H1 (cell line): ENCODE measurements around the gene ACTR3C. TPM values are rescaled to one million over a fixed set of nuclear protein-coding genes. Genes with fewer than 3 reads are reported as not detected.
A peak's percentile ranks its signal among the peaks of the same experiment; 100 is the strongest.

Experiments
- ASH2L ChIP-seq: fragments of 200-600, 300-600 bp; sonication (generic); IDR thresholded peaks from one replicate; pipeline ENCODE4 v1.7.1; 2017; ENCODE audit warnings: low read length
- ATF3 ChIP-seq: IDR thresholded peaks from 2 replicates; pipeline ENCODE4 v1.6.1; 2011; ENCODE audit warnings: low read depth, mild to moderate bottlenecking, low read length; ENCODE audit not compliant: insufficient read depth
- CBX8 ChIP-seq: fragments of 300-800, 300-1000 bp; sonication (generic); IDR thresholded peaks from 2 replicates; pipeline ENCODE4 v1.7.1; 2016; ENCODE audit warnings: low read depth, low read length, borderline replicate concordance
- CTCF ChIP-seq, 3 experiments: IDR thresholded peaks; 1 replicate in 2 of 3; 2 replicates in 1 of 3; pipeline versions ENCODE4 v1.5.1 to v1.6.1; 2011; ENCODE audit warnings: low read length in 3 of 3, mild to moderate bottlenecking in 3 of 3, inconsistent platforms in 2 of 3, low read depth in 1 of 3, moderate library complexity in 1 of 3; ENCODE audit not compliant: insufficient read depth in 1 of 3; ENCODE audit errors: control extremely low read depth in 1 of 3
- HDAC2 ChIP-seq, 2 experiments: fragments of 300-600 bp in 1 of 2; sonication (generic) in 1 of 2; IDR thresholded peaks; 2 replicates each; pipeline ENCODE4 v1.6.1; 2011 to 2012; ENCODE audit warnings: low read depth in 2 of 2, low read length in 2 of 2, mild to moderate bottlenecking in 2 of 2, moderate library complexity in 2 of 2, borderline replicate concordance in 1 of 2, inconsistent platforms in 1 of 2
- JUN ChIP-seq: IDR thresholded peaks from 2 replicates; pipeline ENCODE4 v1.6.1; 2011; ENCODE audit warnings: low read depth, mild to moderate bottlenecking, improper control_type of control experiment, low read length
- KDM4A ChIP-seq: IDR thresholded peaks from one replicate; pipeline ENCODE4 v1.7.1; 2012; ENCODE audit warnings: low read depth, mild to moderate bottlenecking, moderate library complexity, low read length, inconsistent platforms; ENCODE audit not compliant: severe bottlenecking
- PHF8 ChIP-seq: fragments of 200-600 bp; sonication (generic); conservative IDR thresholded peaks from 2 replicates; pipeline ENCODE4 v1.7.1; 2012; ENCODE audit warnings: low read depth, mild to moderate bottlenecking, inconsistent platforms, low read length, moderate library complexity
- POLR2A ChIP-seq, 2 experiments: IDR thresholded peaks; 1 replicate in 1 of 2; 2 replicates in 1 of 2; pipeline ENCODE4 v1.6.1; 2011; ENCODE audit warnings: low read depth in 2 of 2, low read length in 2 of 2, mild to moderate bottlenecking in 2 of 2; ENCODE audit errors: control extremely low read depth in 1 of 2
- RBBP5 ChIP-seq: IDR thresholded peaks from 2 replicates; pipeline ENCODE4 v1.7.1; 2012; ENCODE audit warnings: low read depth, mild to moderate bottlenecking, inconsistent platforms, low read length, moderate library complexity, borderline replicate concordance
- RNF2 ChIP-seq: fragments of 200-900, 300-1000 bp; sonication (generic); IDR thresholded peaks from 2 replicates; pipeline ENCODE4 v1.7.1; 2016; ENCODE audit warnings: borderline replicate concordance, low read depth, mild to moderate bottlenecking, antibody characterized with exemption, low read length; ENCODE audit not compliant: poor library complexity, severe bottlenecking; ENCODE audit errors: missing control alignments
- RXRA ChIP-seq: IDR thresholded peaks from 2 replicates; pipeline ENCODE4 v1.6.1; 2011; ENCODE audit warnings: low read depth, mild to moderate bottlenecking, low read length, moderate library complexity; ENCODE audit not compliant: insufficient read depth
- SIN3A ChIP-seq, 2 experiments: IDR thresholded peaks in 1 of 2; conservative IDR thresholded peaks in 1 of 2; 2 replicates each; pipeline ENCODE4 v1.6.1; 2011 to 2012; ENCODE audit warnings: low read length in 2 of 2, improper control_type of control experiment in 1 of 2, low read depth in 1 of 2, mild to moderate bottlenecking in 1 of 2
- SP2 ChIP-seq: IDR thresholded peaks from 2 replicates; pipeline ENCODE4 v1.6.1; 2012; ENCODE audit warnings: mild to moderate bottlenecking, low read length, inconsistent platforms
- TAF7 ChIP-seq: optimal IDR thresholded peaks from 2 replicates; pipeline ENCODE3; 2011; ENCODE audit warnings: low read depth, mild to moderate bottlenecking, inconsistent platforms, low read length, moderate library complexity, borderline replicate concordance
- TBP ChIP-seq: IDR thresholded peaks from 2 replicates; pipeline ENCODE4 v1.6.1; 2011; ENCODE audit warnings: low read depth, low read length, improper control_type of control experiment
- polyA plus RNA-seq, 7 experiments: library from polyadenylated mRNA; depleted of rRNA in 3 of 7; stranded (reverse) in 5 of 7; unstranded in 2 of 7; fragments of >200 nt in 5 of 7; fragments of 200-250 nt in 2 of 7; gene quantifications; 1 replicate in 5 of 7; 2 replicates in 1 of 7; 4 replicates in 1 of 7; pipeline versions ENCODE4 v1.2.1 to v1.2.3, GENCODE V29; 2011 to 2013; ENCODE audit warnings: missing spikeins in 2 of 7, mixed read lengths in 2 of 7
- total RNA-seq: library from RNA; stranded (reverse); fragmentation: NEBNext Ultra II Directional; extraction: Animal tissue kit (Norgen Biotek cat#: 25700); gene quantifications from 2 replicates; pipeline ENCODE4 v1.2.1, GENCODE V29; 2021
- TF ChIP-seq, protein P1 (sequence below): IDR thresholded peaks from 2 replicates; pipeline ENCODE4 v1.6.1; 2012; ENCODE audit warnings: low read length, inconsistent platforms

ACTR3C gene
- total and polyA plus RNA-seq, 2 of the 8 experiments (the other 6 are each of a cell fraction or from before 2014, with no cell fraction given), result 1.5 TPM; not detected in 1

- TF ChIP-seq, protein P1, sequence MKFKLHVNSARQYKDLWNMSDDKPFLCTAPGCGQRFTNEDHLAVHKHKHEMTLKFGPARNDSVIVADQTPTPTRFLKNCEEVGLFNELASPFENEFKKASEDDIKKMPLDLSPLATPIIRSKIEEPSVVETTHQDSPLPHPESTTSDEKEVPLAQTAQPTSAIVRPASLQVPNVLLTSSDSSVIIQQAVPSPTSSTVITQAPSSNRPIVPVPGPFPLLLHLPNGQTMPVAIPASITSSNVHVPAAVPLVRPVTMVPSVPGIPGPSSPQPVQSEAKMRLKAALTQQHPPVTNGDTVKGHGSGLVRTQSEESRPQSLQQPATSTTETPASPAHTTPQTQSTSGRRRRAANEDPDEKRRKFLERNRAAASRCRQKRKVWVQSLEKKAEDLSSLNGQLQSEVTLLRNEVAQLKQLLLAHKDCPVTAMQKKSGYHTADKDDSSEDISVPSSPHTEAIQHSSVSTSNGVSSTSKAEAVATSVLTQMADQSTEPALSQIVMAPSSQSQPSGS, result no peak
- no peak for TF ChIP-seq RXRA
- TF ChIP-seq CBX8, result no peak
- TF ChIP-seq CTCF (IDR thresholded peaks at IDR 0.05; ENCODE audit: control extremely low read depth in 1 of 3, insufficient read depth in 1 of 3, low read depth in 1 of 3, low read length in 3 of 3), result no peak
- no peak for TF ChIP-seq JUN
- TF ChIP-seq KDM4A, result no peak
- peak; percentile 69; the same call in 1 of the 2 replicates for TF ChIP-seq ATF3
- peak in 1 of 2 experiments; percentile 41; a peak in 2 of 3 replicates for TF ChIP-seq POLR2A (IDR thresholded peaks at IDR 0.05; ENCODE audit: control extremely low read depth in 1 of 2, low read depth in 2 of 2, low read length in 2 of 2)
- TF ChIP-seq HDAC2 (IDR thresholded peaks at IDR 0.05; ENCODE audit: borderline replicate concordance in 1 of 2, low read depth in 2 of 2, low read length in 2 of 2), result 0 out of 4 replicates have a peak, but pooled peaks of 1 of the 2 experiments have one; percentile 17
- peak; percentile 32; the same call in 1 of the 2 replicates for TF ChIP-seq RBBP5
- TF ChIP-seq TBP, result peak; percentile 44; the same call in 1 of the 2 replicates
- peak; percentile 55 for TF ChIP-seq ASH2L
- peak; percentile 28 for TF ChIP-seq PHF8
- TF ChIP-seq RNF2, result no peak
- no peak for TF ChIP-seq TAF7
- TF ChIP-seq SP2, result no peak
- TF ChIP-seq SIN3A (conservative IDR thresholded peaks at IDR 0.05 in 1 of 2, IDR thresholded peaks at IDR 0.05 in 1 of 2; ENCODE audit: low read depth in 1 of 2, low read length in 2 of 2), result peak in 1 of 2 experiments; percentile 47; a peak in 2 of 4 replicates
These were observed 44.9 kb upstream of the ACTR3C start, which contains the start of gene REPIN1 (continued) for GRCh38 chr7:150368096-150368883.
